ENCODE data around the gene NUP62CL.

The NUP62CL gene

DNA sequence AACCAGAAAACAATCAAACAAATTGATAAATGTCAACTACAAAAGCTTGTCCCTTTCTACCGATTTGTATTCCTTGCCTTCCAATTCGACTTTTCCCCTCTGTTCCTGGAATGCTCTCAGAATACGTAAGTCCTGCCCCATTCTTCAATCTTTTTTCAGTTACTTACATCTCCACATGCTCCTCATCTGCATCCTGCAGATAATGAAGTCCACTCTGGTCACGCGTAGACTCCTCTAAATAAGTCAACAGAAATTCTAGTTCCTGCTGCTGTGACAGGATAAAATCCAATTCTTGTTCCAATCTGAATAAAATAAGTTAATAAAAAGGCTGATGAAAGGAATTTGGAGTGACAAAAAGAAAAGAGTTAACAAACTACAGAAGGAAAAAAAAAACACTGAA lies 53.2 kb downstream of the NUP62CL start:
- no peak for DNase-seq (ENCODE audit: low spot score)

GRCh38 chrX:107146670-107147069 lies 59.6 kb downstream of the NUP62CL start:
- DNase-seq (ENCODE audit: low spot score) = no peak

GRCh38 chrX:107135965-107136307 lies 70.3 kb downstream of the NUP62CL start:
- DNase-seq (ENCODE audit: low spot score) = no peak

- DNase-seq (ENCODE audit: low spot score) = no peak
These were observed 70.9 kb downstream of the NUP62CL start for GRCh38 chrX:107135049-107135964.

DNA sequence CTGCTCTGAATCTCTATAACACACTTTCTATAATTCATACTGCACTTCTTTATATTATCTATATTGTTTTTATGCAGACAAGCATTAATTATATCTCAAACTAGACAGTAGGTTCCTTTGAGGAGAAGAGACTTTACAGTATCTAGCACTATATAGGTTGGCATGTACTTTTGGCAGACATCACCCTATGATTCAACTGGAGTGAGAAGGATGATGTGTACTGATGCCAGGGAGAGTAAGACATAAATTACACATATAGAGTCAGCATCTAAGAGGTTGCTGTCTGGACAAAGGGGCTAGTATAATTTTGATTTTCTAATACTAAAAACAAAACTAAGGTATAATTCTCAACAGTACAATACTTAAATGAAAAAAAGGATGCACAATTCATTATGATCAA lies 82.5 kb downstream of the NUP62CL start:
- DNase-seq (ENCODE audit: low spot score) = no peak

DNA sequence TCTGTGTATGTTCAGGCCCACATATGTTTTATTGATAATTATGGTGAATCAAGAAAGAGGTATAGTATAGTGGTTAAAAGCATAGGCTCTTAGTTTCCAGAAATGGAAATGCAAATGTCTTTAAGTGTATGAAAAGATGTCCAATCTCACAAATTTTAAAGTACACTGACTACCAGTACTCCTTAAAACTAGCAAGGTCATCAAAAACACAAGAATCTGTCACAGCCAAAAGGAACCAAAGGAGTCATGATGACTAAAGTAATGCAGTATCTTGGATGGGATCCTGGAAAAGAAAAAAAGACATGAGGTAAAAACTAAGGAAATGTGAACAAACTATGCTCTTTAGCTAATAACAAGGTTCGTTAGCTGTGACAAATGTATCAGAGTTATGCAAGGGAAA lies 87.0 kb downstream of the NUP62CL start:
- DNase-seq (ENCODE audit: low spot score) = no peak

GRCh38 chrX:107118322-107119147 lies 87.7 kb downstream of the NUP62CL start, which contains the start of gene RBM41:
Gene RBM41, minus strand, starts transcription at chrX:107118822. Its CDS starts 49 bp downstream, at chrX:107118773.
- DNase-seq (ENCODE audit: low spot score) = peak; percentile 75

DNA sequence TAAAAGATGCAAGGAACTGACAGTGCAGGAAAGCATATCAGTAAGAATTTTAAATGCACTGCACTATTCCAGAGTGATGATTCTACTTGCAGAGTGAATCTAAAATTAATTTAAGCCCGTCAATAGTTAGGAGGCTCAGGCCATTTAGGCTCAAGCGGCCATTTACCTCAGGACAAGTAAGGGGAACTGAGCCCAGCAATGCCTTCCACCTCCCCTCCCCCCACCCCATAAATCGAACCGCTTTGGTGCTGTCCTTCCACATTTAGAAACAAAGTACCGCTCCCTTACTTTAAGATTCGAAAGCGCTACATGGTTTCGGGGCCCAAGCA lies 88.3 kb downstream of the NUP62CL start:
- no peak for DNase-seq (ENCODE audit: low spot score)

DNA sequence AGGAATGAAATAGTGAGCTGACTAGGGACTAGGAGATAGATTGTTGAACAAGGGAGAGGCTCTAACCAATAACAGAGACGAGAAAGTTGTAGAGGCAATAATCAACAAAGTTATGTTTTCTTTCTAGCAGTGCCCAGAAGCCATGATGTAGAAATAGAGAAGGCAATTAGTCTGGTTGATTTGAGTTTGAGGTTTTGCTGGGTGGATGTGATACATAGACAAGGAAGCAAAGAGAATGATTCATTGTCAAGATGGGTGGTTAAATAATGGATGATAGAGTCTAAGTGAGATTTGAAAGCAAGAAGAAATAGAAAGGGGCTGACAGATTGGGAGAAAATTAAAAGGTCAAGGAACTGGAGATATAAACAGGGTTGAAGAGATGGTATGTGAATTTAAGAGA lies 98.8 kb downstream of the NUP62CL start:
- no peak for DNase-seq (ENCODE audit: low spot score)

DNA sequence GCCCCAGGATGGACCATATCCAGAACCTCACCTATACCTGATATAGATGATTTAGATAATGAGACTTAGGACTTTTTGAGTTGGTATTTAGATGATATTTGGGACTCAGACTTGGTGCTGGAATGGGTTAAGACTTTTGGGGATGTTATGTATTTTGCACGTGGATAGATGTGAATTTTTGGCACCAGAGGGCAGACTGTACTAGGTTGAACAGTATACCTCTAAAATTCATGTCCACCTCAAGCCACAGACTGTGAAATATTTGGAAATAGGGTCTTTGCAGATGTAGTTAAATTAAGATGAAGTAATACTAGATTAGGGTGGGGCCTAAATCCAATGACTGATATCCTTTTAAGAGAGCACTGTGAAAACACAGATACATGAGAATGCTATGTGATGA lies 103.3 kb downstream of the NUP62CL start:
- DNase-seq (ENCODE audit: low spot score) = no peak

DNA sequence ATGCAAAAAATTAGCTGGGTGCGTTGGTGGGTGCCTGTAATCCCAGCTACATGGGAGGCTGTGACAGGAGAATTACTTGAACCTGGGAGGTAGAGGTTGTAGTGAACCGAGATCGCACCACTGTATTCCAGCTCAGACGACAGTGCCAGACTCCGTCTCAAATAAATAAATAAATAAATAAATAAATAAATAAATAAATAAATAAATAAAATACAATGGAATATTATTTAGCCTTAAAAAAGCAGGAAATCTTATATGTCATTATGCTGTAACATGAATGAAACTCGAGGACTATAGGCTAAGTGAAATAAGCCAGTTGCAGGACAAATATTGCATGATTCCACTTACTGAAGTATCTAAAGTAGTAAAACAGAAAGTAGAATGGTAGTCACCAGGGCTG lies 130.1 kb downstream of the NUP62CL start:
- no peak for DNase-seq (ENCODE audit: low spot score)

Data from activated CD4-positive, alpha-beta T cell treated with anti-CD3 and anti-CD28 coated beads, Interleukin-2, Interleukin-4, amounts not matched to agents 100 ng/mL and 50 ng/mL, durations not matched to agents 16 hours and 8 hours (primary cell).